HG02623 (cell line): ENCODE measurements around the gene LRPPRC.
"Not testable (repeated sequence)": the region's sequence is repeated elsewhere in the genome, so short reads cannot be mapped to it uniquely, and the experiment has no call there.

Experiments
- ATAC-seq: cut with Tn5 transposase; IDR thresholded peaks from one replicate; pipeline ENCODE4 v1.9.1; 2021; ENCODE audit warnings: moderate library complexity; ENCODE audit not compliant: unreplicated experiment

Gene LRPPRC

DNA sequence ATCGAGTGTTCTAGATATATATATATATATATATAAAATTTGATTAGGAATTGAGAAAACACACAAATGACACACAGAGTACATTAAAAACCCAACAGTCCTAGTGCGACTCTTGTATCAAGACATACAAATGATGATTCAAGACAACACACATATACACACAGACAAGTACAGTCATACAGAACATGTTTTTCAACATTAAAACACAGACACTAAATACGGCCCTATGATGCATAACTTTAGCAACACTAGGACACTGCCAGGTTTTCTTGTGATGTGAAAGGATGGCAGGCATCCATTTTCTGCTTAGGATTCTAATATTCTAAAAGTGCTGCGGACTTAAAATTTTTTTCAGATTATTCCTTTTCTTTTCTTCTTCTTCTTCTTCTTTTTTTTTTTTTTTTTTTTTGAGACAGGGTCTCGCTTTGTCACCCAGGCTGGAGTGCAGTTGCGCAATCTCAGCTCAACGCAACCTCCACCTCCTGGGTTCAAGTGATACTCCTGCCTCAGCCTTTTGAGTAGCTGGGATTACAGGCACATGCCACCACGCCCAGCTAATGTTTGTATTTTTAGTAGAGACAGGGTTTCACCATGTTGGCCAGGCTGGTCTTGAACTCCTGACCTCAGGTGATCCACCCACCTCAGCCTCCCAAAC lies 84.5 kb downstream of the LRPPRC start:
- not testable (repeated sequence) for ATAC-seq

- ATAC-seq: no peak
Observed at GRCh38 chr2:43906448-43907109, 89.2 kb downstream of the LRPPRC start.

DNA sequence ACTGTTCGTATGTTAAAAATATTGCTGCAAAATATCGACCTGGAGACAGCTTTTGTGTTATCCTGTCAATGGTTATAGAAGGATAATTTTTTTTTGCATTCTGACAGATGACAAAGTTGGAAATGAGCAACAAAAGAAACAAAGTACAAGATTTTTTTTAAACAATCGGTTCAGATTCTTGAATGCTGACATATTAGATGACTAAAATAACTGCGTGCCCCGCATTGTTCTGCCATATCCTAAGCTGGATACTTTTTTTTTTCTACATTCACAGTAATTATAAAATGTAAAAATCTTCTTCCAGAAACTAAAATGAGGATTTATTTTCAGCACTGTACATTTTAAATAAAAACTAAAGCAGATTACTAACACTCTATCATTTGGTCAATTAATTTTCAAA lies 89.9 kb downstream of the LRPPRC start:
- ATAC-seq: no peak

DNA sequence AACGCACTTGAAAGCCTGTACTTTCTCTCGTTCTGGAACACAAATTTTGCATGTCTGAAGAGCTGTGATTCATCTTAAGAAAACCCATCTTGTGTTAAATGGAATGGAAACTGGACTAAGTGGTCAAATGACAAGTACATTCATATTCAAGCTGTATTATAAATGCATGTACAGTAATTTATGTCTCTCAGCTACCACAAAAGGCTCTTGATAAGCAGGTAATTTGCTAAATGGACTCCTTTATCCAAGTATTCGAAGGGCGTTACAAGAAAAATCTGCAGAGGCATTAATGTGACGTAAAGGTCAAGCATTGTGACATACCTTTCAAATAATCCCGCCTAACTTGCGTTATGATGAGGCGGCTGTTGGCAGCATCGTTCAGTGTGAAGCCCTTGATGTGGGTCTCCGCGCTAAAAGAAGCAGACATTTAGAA lies 90.4 kb downstream of the LRPPRC start:
- ATAC-seq: no peak

DNA sequence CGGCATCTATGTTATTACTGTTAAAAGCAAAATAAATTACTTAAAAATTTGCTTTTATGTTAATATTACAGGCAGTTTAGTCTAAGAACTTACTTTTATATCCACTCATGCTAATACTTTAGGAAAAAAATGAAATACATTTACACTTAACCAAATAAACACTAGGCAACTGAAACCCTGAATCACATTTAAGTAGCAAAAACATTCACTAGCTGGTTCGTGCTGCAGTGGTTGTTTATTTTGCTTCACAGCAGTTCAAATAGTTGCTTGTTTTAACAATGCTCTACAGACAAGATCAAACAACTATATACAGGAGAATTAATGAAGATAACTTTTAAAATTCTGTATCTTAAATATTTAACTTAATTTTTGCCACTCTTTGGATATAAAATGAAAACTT lies 96.2 kb downstream of the LRPPRC start:
- ATAC-seq: no peak

DNA sequence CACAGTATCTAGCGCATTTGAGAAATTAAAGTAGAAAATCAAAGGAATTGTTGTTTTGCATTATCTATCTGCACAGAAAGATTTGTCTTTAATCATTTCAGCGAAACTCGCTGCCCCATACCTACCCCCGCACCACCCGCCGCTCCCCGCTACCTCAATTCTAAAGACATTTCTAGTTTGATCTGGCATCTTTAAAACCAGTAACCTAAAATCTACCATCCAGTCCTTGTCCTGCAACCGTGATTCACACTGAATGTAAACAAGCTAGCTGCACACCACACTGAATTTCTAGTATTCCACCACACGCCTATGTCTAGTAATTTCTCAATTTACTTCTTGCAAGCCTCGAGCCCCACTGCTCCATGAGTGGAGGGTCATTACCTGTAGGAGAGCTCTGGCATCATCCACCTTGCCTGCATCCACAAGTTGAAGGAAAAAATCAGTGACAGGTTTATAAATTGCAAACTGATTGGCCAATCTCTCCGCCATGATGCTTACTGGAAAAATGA lies 96.9 kb downstream of the LRPPRC start:
- no peak for ATAC-seq

DNA sequence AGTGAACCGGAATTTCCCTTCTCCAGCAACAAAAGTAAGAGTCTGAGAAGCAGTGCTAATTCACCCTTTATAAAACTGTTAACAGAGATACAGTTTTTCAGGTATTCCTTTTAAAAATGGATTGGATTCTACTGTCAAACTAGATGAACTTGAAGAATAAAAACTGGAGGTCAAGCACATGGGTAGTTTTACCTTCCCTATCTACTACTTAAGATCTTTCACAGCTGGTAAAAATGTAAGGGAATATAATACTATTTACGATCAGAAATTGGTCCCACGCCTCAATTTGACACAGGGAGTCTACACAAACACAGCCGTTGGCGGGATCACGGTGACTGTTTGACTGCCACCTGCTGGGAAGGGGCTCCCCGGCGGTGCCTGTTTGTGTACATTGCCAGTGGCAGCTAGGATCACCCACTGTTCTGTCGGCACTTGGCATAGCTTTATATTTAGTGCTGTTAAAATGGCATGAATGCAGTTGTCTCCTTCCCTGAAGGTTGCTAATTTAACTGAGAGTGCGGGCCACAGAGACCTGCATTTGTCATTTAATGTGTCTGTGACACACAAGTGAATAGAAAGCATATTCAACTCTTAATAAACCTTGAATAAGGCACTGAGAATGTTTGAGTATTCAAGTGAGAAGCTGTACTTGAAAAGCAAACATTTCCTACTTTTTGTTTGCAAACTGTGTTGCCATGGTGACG lies 97.5 kb downstream of the LRPPRC start:
- ATAC-seq: no peak

DNA sequence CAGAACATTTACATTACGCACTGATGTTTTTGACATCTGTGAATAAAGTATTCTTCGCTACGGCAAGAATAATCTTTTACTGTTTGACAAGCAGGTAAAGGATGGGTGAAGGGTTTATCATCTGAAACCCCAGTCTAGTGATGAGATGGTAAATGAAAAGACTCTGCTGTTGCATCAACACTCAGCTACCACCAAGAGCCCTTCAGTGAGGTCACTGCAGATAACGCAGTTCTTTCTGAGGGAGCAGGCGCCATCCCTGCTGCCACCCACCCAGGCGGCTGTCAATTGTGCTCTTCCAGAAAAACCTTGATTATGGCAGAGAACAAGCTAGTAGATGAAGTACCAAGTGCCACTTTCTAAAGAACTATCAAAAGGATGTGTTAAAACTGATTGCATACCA lies 98.3 kb downstream of the LRPPRC start:
- no peak for ATAC-seq

- ATAC-seq: no peak
Observed at GRCh38 chr2:43896906-43897305, 98.9 kb downstream of the LRPPRC start.

DNA sequence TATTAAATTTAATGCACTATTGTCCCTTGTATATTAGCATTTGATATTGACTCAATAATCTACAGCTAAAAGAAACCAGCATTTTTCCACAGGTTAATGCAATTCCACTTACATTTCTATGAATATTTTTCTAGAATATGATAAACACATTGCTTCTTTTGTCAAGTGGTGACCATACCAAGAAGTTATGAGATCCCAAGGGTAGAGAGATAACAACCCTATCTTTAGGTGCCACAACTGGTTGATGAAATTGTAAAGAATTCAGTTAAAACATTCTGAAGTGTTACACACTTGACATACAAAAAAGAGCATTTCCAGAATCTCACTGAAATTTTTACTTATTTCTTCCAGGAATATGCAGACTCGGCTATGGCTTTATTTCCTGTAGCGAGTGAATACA lies 101.0 kb downstream of the LRPPRC start:
- no peak for ATAC-seq

DNA sequence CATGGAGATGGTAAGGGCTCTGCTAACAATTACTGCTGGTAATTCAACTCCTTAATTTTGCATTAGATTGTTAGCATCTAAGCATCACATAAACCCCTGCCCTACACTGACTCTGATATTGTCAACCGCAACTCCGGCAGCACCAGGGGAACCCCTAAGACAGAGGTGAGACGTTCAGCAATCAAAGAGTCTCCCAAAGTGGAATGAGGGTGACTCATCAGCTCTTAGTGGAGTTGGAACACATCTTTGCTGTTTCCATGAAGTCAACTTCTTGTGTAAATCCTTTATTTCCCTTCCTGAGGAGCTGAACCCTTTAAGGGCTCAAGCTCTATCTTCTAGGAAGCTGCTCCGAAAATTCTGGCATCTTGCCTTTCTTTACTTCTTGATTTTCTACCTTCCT lies 104.9 kb downstream of the LRPPRC start:
- no peak for ATAC-seq

DNA sequence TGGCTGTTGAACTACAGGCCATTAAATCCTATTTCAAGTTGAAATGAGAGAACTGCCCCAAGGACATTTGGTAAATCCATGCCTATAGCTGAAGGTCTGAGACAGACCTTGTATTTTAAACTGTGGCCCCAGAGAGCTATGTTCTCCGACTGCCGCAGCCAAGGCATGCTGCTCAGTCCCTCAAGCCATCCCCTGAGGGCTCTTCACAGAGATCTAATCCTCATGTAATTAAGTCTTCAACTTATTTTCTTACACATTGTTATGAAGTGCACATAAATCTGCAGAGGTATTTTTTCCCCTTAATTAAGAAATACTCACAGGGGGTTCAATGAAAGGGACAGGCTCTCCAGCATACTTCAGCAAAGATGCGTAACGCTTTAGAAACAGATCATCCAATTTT lies 106.4 kb downstream of the LRPPRC start:
- no peak for ATAC-seq

GRCh38 chr2:43887176-43887575 lies 108.6 kb downstream of the LRPPRC start:
- ATAC-seq: no peak

GRCh38 chr2:43885132-43885632 lies 110.6 kb downstream of the LRPPRC start:
- ATAC-seq: no peak

DNA sequence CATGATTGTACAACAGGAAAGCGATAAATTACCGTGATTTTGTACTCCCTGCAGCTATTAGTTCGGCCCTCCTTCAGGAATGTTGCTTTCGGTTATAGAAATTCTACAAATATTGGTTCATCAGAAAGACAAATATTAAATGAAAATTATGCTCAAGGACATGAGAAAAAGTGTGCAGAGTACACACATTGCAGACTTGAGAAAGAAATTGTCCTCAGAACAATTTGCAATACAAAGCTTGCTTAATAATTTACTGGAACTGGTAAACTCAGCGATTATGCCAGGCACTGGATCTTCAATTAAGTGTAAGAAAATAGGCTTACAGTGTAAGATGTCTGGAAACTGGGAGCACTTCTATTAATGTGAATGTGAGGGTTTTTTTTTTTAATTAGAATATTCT lies 111.1 kb downstream of the LRPPRC start:
- no peak for ATAC-seq

GRCh38 chr2:43882312-43882711 lies 113.5 kb downstream of the LRPPRC start:
- no peak for ATAC-seq

- no peak for ATAC-seq
Observed at GRCh38 chr2:43880952-43881351, 114.8 kb downstream of the LRPPRC start.

DNA sequence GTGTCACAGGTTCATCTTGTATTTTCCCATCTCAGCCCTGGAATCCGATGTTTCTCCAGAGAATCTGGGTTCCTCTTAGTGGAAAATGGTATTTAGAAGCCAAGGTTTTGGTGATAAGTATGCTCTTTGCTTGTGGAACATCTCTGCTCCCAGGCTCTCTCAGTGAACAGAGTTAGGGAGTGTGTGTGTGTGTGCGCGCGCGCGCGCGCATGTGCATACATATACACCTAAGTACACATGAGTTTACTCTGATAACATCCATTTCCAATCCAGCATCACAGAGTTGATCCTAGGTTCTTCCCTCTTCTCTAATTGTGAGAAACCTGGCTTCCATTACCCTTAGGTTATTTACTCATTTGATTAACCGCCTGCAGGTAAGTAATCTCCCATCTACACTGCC lies 115.3 kb downstream of the LRPPRC start:
- no peak for ATAC-seq

DNA sequence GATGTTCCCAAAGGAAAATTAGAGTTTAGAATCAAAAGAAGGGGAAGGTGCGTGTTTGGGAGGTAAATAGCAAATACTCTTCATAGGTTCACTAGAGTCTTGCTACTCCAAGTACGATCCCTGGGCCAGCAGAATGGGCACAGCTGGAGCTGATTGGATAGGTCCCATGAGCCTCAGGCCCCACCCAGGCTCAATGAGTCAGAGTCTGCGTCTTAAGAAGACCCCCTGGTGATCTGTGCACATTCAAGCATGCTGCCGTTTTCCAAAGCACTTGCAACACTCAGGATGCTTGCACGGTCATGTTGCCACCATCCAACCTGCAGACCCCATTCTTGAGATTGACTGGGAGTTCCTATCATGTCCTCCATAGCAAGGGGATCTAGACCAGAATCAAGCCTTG lies 116.5 kb downstream of the LRPPRC start:
- no peak for ATAC-seq

GRCh38 chr2:43877782-43878464 lies 117.9 kb downstream of the LRPPRC start:
- peak; percentile 61 for ATAC-seq

GRCh38 chr2:43874776-43875451 lies 120.9 kb downstream of the LRPPRC start:
- ATAC-seq: no peak
